ENCODE data around the gene TPPP.

GRCh38 chr5:634191-634590, 59.0 kb downstream of the TPPP start:
- TF ChIP-seq CTCF (IDR thresholded peaks at IDR 0.05) (no peak), ATF1 (CRISPR knock-in tag; IDR thresholded peaks at IDR 0.05) (no peak)
